Tibial nerve (tissue), 4 donors: ENCODE measurements around the gene MYL10.
A peak's percentile ranks its signal among the peaks of the same experiment; 100 is the strongest.

ENCODE experiments used
- CTCF ChIP-seq, 5 experiments: fragments of 200-600 bp in 3 of 5; fragments of 450-650 bp in 2 of 5; sonication (generic) in 3 of 5; IDR thresholded peaks; one replicate each; pipeline ENCODE4 v1.5.1; 2016 to 2019; ENCODE audit warnings: antibody characterized with exemption in 5 of 5, mild to moderate bottlenecking in 3 of 5, moderate library complexity in 2 of 5
- EP300 ChIP-seq, 2 donors: sonication (generic); formaldehyde crosslinking; IDR thresholded peaks; one replicate each; pipeline ENCODE4 v1.6.1; 2017; ENCODE audit warnings: antibody characterized with exemption in 2 of 2, mild to moderate bottlenecking in 1 of 2

GRCh38 chr7:101602484-101603241 is 26.4 kb downstream of the MYL10 start:
- TF ChIP-seq CTCF (IDR thresholded peaks at IDR 0.05) = peak; percentile 75 to 87 (median 77)
- TF ChIP-seq EP300 (IDR thresholded peaks at IDR 0.05) = no peak
